Measurements from ENCODE around the gene ILF2. TPM values are rescaled to one million over a fixed set of nuclear protein-coding genes. Genes with fewer than 3 reads are reported as not detected.

The ILF2 gene
- total RNA-seq, 4 donors from 2014 or later, result 52.1 to 99.2 (median 79.3) TPM

DNA sequence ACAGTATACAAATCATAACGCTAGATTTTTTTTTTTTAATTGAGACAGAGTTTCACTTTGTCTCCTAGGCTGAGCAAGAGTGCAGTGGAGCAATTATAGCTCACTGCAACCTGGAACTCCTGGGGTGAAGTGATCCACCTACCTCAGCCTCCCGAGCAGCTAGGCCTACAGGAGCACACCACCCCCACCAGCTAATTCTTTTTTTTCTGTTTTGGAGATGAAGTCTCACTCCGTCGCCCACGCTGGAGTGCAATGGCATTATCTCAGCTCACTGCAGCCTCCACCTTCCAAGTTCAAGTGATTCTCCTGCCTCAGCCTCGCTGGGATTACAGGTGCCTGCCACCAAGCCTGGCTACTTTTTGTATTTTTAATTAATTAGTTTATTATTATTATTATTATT is 29.0 kb upstream of the ILF2 start:
- TF ChIP-seq POLR2AphosphoS5 (IDR thresholded peaks at IDR 0.05), result no peak
- no peak for TF ChIP-seq POLR2A (IDR thresholded peaks at IDR 0.05)
- TF ChIP-seq CTCF (IDR thresholded peaks at IDR 0.05), result no peak
- TF ChIP-seq EP300 (IDR thresholded peaks at IDR 0.05), result no peak
- Histone ChIP-seq H3K27me3 (no peaks in the 10 kb centered on the region), H3K27ac (peak overlapping the region in 3 of 4 donors; percentile 76 to 92 (median 91)), H3K4me1 (peaks cover 0 to 36% (median 22%) of the 10 kb centered on the region in 3 donors), H3K9me3 (no peaks in the 10 kb centered on the region), H3K4me3 (no peak overlapping the region), H3K36me3 (no peaks in the 10 kb centered on the region)
- WGBS, 2 donors (ENCODE audit: low coverage in 1 of 2), result 80 to 92% methylated on average over 6 of the region's 6 CpGs
- ATAC-seq, result no peak

GRCh38 chr1:153698923-153699714 is 28.3 kb upstream of the ILF2 start:
- H3K4me3 ChIP-seq, result no peak overlapping the region
- H3K27ac ChIP-seq, result peak overlapping the region; percentile 32 to 92 (median 84)
- TF ChIP-seq EP300 (IDR thresholded peaks at IDR 0.05), result no peak
- TF ChIP-seq POLR2AphosphoS5 (IDR thresholded peaks at IDR 0.05), result peak; percentile 37
- no peak for TF ChIP-seq CTCF (IDR thresholded peaks at IDR 0.05)
- no peak for TF ChIP-seq POLR2A (IDR thresholded peaks at IDR 0.05)
- no peaks in the 10 kb centered on the region for H3K36me3 ChIP-seq
- 60% methylated on average over 3 to 6 of the region's 6 CpGs for WGBS, 2 donors (ENCODE audit: low coverage in 1 of 2)
- ATAC-seq, result peak; percentile 24
- H3K9me3 ChIP-seq, result no peaks in the 10 kb centered on the region
- peaks cover 0 to 36% (median 22%) of the 10 kb centered on the region in 3 donors for H3K4me1 ChIP-seq
- no peaks in the 10 kb centered on the region for H3K27me3 ChIP-seq

DNA sequence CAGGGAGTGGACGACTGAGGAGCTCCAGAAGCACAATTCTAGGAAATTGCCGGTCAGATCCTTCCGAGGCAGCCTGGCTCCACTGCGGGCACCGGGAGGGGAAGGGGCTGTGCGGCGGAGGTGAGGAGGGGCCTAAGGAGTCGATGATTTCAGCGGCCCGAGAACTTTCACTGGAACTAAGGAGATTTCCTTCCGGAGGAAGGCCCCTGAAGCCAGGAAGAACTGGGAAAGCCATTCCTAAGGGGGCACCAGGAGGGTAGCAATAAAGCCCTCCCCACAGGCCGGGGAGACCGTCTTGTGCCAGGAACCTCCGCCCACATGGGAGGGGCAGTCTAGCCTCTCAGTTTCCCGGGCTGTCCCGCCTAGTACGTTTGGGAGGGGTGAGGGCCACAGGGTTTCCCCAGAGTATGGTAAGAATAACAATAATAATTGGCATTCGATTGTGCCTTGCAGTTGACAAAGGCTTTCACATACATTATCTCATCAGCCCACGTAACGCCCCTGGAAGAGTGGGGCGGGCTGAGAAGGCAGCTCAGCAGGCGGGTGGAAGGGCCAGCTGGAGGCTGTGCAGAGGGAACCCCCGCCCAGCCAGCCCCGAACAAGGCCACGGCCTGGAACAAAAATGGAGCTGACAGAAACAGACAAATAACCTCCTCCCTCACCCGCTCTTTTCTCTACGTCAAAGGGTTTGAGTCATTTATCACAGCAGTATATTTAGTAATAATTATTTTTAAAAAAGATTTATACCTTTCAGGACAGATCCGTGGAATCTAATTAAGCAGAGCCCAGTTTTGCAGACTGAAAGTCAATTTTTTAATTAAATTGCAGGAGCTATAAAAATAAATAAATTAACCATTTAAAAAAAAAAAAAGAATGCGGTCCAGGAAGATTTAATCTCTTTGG is 27.5 kb upstream of the ILF2 start:
- TF ChIP-seq POLR2AphosphoS5 (IDR thresholded peaks at IDR 0.05), result peak; percentile 55
- no peak for TF ChIP-seq CTCF (IDR thresholded peaks at IDR 0.05)
- H3K36me3 ChIP-seq, result no peaks in the 10 kb centered on the region
- H3K27me3 ChIP-seq, result no peaks in the 10 kb centered on the region
- no peaks in the 10 kb centered on the region for H3K9me3 ChIP-seq
- H3K27ac ChIP-seq, result peak overlapping the region; percentile 83 to 97 (median 92)
- WGBS, 2 donors (ENCODE audit: low coverage in 1 of 2), result 5 to 21% methylated on average over 13 to 22 of the region's 29 CpGs
- peak; percentile 81 for ATAC-seq
- peaks cover 0 to 36% (median 22%) of the 10 kb centered on the region in 3 donors for H3K4me1 ChIP-seq
- peak overlapping the region in 1 of 2 donors; percentile 22 for H3K4me3 ChIP-seq

GRCh38 chr1:153697191-153698019 is 26.6 kb upstream of the ILF2 start:
- Histone ChIP-seq H3K27ac (peak overlapping the region; percentile 83 to 97 (median 92)), H3K36me3 (no peaks in the 10 kb centered on the region), H3K9me3 (no peaks in the 10 kb centered on the region), H3K27me3 (no peaks in the 10 kb centered on the region), H3K4me1 (peaks cover 0 to 36% (median 22%) of the 10 kb centered on the region in 3 donors), H3K4me3 (peak overlapping the region in 1 of 2 donors; percentile 22)
- no peak for TF ChIP-seq CTCF (IDR thresholded peaks at IDR 0.05)
- TF ChIP-seq POLR2AphosphoS5 (IDR thresholded peaks at IDR 0.05), result peak; percentile 87
- ATAC-seq, result peak; percentile 85
- 40 to 54% methylated on average over 4 of the region's 12 CpGs for WGBS, 2 donors (ENCODE audit: low coverage in 1 of 2)

Measured in gastroesophageal sphincter (tissue), 4 donors.